NCI-H82 treated with DMSO at 0.1 percent for 48 hours (cell line): ENCODE results near the gene FKBP1A.
A peak's percentile ranks its signal among the peaks of the same experiment; 100 is the strongest.

Experiments
- DNase-seq: peaks from one replicate; lab custom pipeline; 2025; ENCODE audit not compliant: unreplicated experiment; lab: John Stamatoyannopoulos, UW

FKBP1A gene

GRCh38 chr20:1392693-1393506, at the start of gene FKBP1A:
Gene FKBP1A (minus strand): TSS chr20:1393054. CDS start chr20:1392998, 56 bp downstream.
- DNase-seq, result peak; percentile 45

GRCh38 chr20:1442304-1442703, 49.5 kb upstream of the FKBP1A start:
- no peak for DNase-seq

GRCh38 chr20:1441133-1441532, 48.3 kb upstream of the FKBP1A start:
- DNase-seq, result no peak

- no peak for DNase-seq
These were observed 47.2 kb upstream of the FKBP1A start for GRCh38 chr20:1440024-1440423.

- DNase-seq, result no peak
These were observed 45.5 kb upstream of the FKBP1A start for GRCh38 chr20:1438361-1438760.

GRCh38 chr20:1437235-1437904, 44.5 kb upstream of the FKBP1A start:
- DNase-seq, result peak; percentile 46

- no peak for DNase-seq
These were observed 43.4 kb upstream of the FKBP1A start for GRCh38 chr20:1436263-1436662.

- no peak for DNase-seq
These were observed 42.5 kb upstream of the FKBP1A start for GRCh38 chr20:1435337-1435699.

- DNase-seq, result no peak
These were observed 41.9 kb upstream of the FKBP1A start for GRCh38 chr20:1434571-1435336.

GRCh38 chr20:1431158-1431557, 38.3 kb upstream of the FKBP1A start:
- DNase-seq, result no peak

- no peak for DNase-seq
These were observed 37.2 kb upstream of the FKBP1A start for GRCh38 chr20:1430004-1430451.

GRCh38 chr20:1429143-1429728, 36.4 kb upstream of the FKBP1A start:
- no peak for DNase-seq

- DNase-seq, result no peak
These were observed 34.7 kb upstream of the FKBP1A start for GRCh38 chr20:1427457-1428054.

GRCh38 chr20:1426231-1426849, 33.5 kb upstream of the FKBP1A start:
- DNase-seq, result no peak

- no peak for DNase-seq
These were observed 31.5 kb upstream of the FKBP1A start for GRCh38 chr20:1424336-1424735.

- no peak for DNase-seq
These were observed 30.8 kb upstream of the FKBP1A start for GRCh38 chr20:1423625-1424106.

GRCh38 chr20:1423206-1423605, 30.4 kb upstream of the FKBP1A start:
- no peak for DNase-seq

GRCh38 chr20:1422753-1423152, 29.9 kb upstream of the FKBP1A start:
- no peak for DNase-seq

- DNase-seq, result no peak
These were observed 27.2 kb upstream of the FKBP1A start for GRCh38 chr20:1420066-1420465.

GRCh38 chr20:1418350-1418749, 25.5 kb upstream of the FKBP1A start:
- DNase-seq, result no peak
